Stimulated activated CD4-positive, alpha-beta T cell treated with anti-CD3 and anti-CD28 coated beads, Interleukin-2, amount 100 ng/mL, for 4 hours (primary cell): Measurements from ENCODE around the gene GUCY2C.

Experiments used
- DNase-seq: peaks from one replicate; pipeline ENCODE4 v3.0.0-alpha.2; 2020; ENCODE audit warnings: low read depth

The GUCY2C gene

GRCh38 chr12:14681625-14682024 lies 14.8 kb downstream of the GUCY2C start:
- DNase-seq, result no peak

- no peak for DNase-seq
These were observed 15.2 kb downstream of the GUCY2C start for GRCh38 chr12:14681190-14681589.

GRCh38 chr12:14678547-14679150 lies 17.8 kb downstream of the GUCY2C start:
- no peak for DNase-seq

GRCh38 chr12:14668591-14668990 lies 27.8 kb downstream of the GUCY2C start:
- DNase-seq, result no peak

- no peak for DNase-seq
These were observed 30.7 kb downstream of the GUCY2C start for GRCh38 chr12:14665354-14666348.

GRCh38 chr12:14664434-14665023 lies 31.9 kb downstream of the GUCY2C start:
- no peak for DNase-seq

- DNase-seq, result no peak
These were observed 33.4 kb downstream of the GUCY2C start for GRCh38 chr12:14663002-14663401.

GRCh38 chr12:14656846-14657245 lies 39.6 kb downstream of the GUCY2C start:
- DNase-seq, result no peak

- DNase-seq, result no peak
These were observed 41.1 kb downstream of the GUCY2C start for GRCh38 chr12:14655284-14655683.

- DNase-seq, result no peak
These were observed 41.6 kb downstream of the GUCY2C start for GRCh38 chr12:14654842-14655241.

- no peak for DNase-seq
These were observed 42.0 kb downstream of the GUCY2C start for GRCh38 chr12:14654416-14654815.

GRCh38 chr12:14652483-14652882 lies 43.9 kb downstream of the GUCY2C start:
- no peak for DNase-seq

GRCh38 chr12:14651371-14651770 lies 45.0 kb downstream of the GUCY2C start:
- no peak for DNase-seq

- DNase-seq, result no peak
These were observed 45.6 kb downstream of the GUCY2C start for GRCh38 chr12:14650789-14651188.

GRCh38 chr12:14647028-14647750 lies 49.2 kb downstream of the GUCY2C start:
- no peak for DNase-seq

- no peak for DNase-seq
These were observed 53.1 kb downstream of the GUCY2C start for GRCh38 chr12:14643251-14643650.

- DNase-seq, result no peak
These were observed 58.3 kb downstream of the GUCY2C start for GRCh38 chr12:14638066-14638465.

- no peak for DNase-seq
These were observed 60.6 kb downstream of the GUCY2C start for GRCh38 chr12:14635776-14636175.

GRCh38 chr12:14630793-14631192 lies 65.6 kb downstream of the GUCY2C start:
- no peak for DNase-seq

GRCh38 chr12:14629832-14630710 lies 66.3 kb downstream of the GUCY2C start:
- DNase-seq, result peak; percentile 31

- no peak for DNase-seq
These were observed 67.6 kb downstream of the GUCY2C start for GRCh38 chr12:14628771-14629170.
